ENCODE results near the gene TMEM163. TPM values are rescaled to one million over a fixed set of nuclear protein-coding genes. Genes with fewer than 3 reads are reported as not detected.

The TMEM163 gene
- polyA plus RNA-seq, 1 experiment: not detected

GRCh38 chr2:134640494-134640893, 78.3 kb downstream of the TMEM163 start:
- no peak for DNase-seq (ENCODE audit: low read depth, low spot score)
- no peak overlapping the region for H3K27ac ChIP-seq (ENCODE audit: low read depth, low read length)
- ChIA-PET CTCF (no interaction called here), POLR2A (no interaction called here)
- H3K27me3 ChIP-seq (ENCODE audit: control insufficient read depth, insufficient read depth, low read length): no peaks in the 10 kb centered on the region
- no peak for TF ChIP-seq CTCF (IDR thresholded peaks at IDR 0.05; ENCODE audit: low read depth, low read length)
- H3K4me3 ChIP-seq (ENCODE audit: low read depth, low read length): no peak overlapping the region
- no peaks in the 10 kb centered on the region for H3K9me3 ChIP-seq (ENCODE audit: control insufficient read depth, insufficient read depth, low read length)

GRCh38 chr2:134639265-134639664, 79.5 kb downstream of the TMEM163 start:
- DNase-seq (ENCODE audit: low read depth, low spot score): no peak
- no peak for TF ChIP-seq CTCF (IDR thresholded peaks at IDR 0.05; ENCODE audit: low read depth, low read length)
- Histone ChIP-seq H3K27ac (ENCODE audit: low read depth, low read length) (no peak overlapping the region), H3K4me3 (ENCODE audit: low read depth, low read length) (no peak overlapping the region), H3K27me3 (ENCODE audit: control insufficient read depth, insufficient read depth, low read length) (peaks cover 1% of the 10 kb centered on the region), H3K9me3 (ENCODE audit: control insufficient read depth, insufficient read depth, low read length) (no peaks in the 10 kb centered on the region)
- CTCF ChIA-PET: no interaction called here
- POLR2A ChIA-PET: no interaction called here

- Histone ChIP-seq H3K27ac (ENCODE audit: low read depth, low read length) (no peak overlapping the region), H3K27me3 (ENCODE audit: control insufficient read depth, insufficient read depth, low read length) (peaks cover 4% of the 10 kb centered on the region), H3K4me3 (ENCODE audit: low read depth, low read length) (no peak overlapping the region), H3K9me3 (ENCODE audit: control insufficient read depth, insufficient read depth, low read length) (no peaks in the 10 kb centered on the region)
- ChIA-PET POLR2A (no interaction called here), CTCF (no interaction called here)
- no peak for DNase-seq (ENCODE audit: low read depth, low spot score)
- TF ChIP-seq CTCF (IDR thresholded peaks at IDR 0.05; ENCODE audit: low read depth, low read length): no peak
Observed at GRCh38 chr2:134636714-134637113, 82.1 kb downstream of the TMEM163 start.

- ChIA-PET POLR2A (no interaction called here), CTCF (no interaction called here)
- Histone ChIP-seq H3K27ac (ENCODE audit: low read depth, low read length) (no peak overlapping the region), H3K4me3 (ENCODE audit: low read depth, low read length) (no peak overlapping the region), H3K9me3 (ENCODE audit: control insufficient read depth, insufficient read depth, low read length) (no peaks in the 10 kb centered on the region), H3K27me3 (ENCODE audit: control insufficient read depth, insufficient read depth, low read length) (peaks cover 4% of the 10 kb centered on the region)
- no peak for DNase-seq (ENCODE audit: low read depth, low spot score)
- no peak for TF ChIP-seq CTCF (IDR thresholded peaks at IDR 0.05; ENCODE audit: low read depth, low read length)
Observed at GRCh38 chr2:134634054-134634753, 84.6 kb downstream of the TMEM163 start.

GRCh38 chr2:134630504-134631159, 88.2 kb downstream of the TMEM163 start:
- no peak for TF ChIP-seq CTCF (IDR thresholded peaks at IDR 0.05; ENCODE audit: low read depth, low read length)
- no peak for DNase-seq (ENCODE audit: low read depth, low spot score)
- POLR2A ChIA-PET: interaction anchor here (0.7 kb wide), 1 partner anchor 162 kb away, joined by 3 read pairs; no protein-coding TSS in a partner anchor
- CTCF ChIA-PET: no interaction called here
- no peak overlapping the region for H3K4me3 ChIP-seq (ENCODE audit: low read depth, low read length)
- H3K27ac ChIP-seq (ENCODE audit: low read depth, low read length): no peak overlapping the region
- no peaks in the 10 kb centered on the region for H3K9me3 ChIP-seq (ENCODE audit: control insufficient read depth, insufficient read depth, low read length)
- peaks cover 4% of the 10 kb centered on the region for H3K27me3 ChIP-seq (ENCODE audit: control insufficient read depth, insufficient read depth, low read length)
